RPMI7951 (cell line): ENCODE measurements around the gene TEX36. TPM values are rescaled to one million over a fixed set of nuclear protein-coding genes. Genes with fewer than 3 reads are reported as not detected.
A peak's percentile ranks its signal among the peaks of the same experiment; 100 is the strongest.
"Not testable (repeated sequence)": the region's sequence is repeated elsewhere in the genome, so short reads cannot be mapped to it uniquely, and the experiment has no call there.

Experiments
- DNase-seq: peaks from one replicate; pipeline ENCODE4 v3.0.0-alpha.2; 2012; ENCODE audit warnings: low read depth
- total RNA-seq: library from RNA; depleted of rRNA; stranded (reverse); fragments of >200 nt; shearing (Covaris generic); gene quantifications from 2 replicates; pipeline ENCODE4 v1.2.3, GENCODE V29; 2014; rRNA removed

TEX36 gene
- not detected in 2 replicates for total RNA-seq

DNA sequence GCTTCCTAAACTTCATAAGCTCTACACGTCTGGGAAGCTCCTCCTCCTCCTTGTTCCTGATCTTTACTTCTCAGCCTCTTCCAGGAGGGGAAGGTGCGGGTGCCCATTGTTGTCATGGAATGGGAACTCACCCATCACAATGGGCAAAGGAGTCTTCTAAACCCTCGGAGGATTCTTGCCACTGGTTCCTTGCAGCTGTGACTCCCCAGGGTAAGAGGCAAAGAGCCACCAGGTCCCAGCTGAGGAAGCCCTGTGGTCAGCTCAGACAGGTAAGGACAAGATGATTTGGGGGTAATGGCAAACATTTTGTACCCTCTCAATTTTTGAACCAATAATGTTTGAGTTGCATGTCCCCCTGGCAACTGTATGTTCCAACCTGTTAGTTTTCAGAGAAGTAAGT lies at the start of gene TEX36:
TSS of gene TEX36 (minus strand) at position 101 of the 400 bp plus-strand sequence. CDS start 174 bp downstream, outside the sequence.
- DNase-seq: no peak

DNA sequence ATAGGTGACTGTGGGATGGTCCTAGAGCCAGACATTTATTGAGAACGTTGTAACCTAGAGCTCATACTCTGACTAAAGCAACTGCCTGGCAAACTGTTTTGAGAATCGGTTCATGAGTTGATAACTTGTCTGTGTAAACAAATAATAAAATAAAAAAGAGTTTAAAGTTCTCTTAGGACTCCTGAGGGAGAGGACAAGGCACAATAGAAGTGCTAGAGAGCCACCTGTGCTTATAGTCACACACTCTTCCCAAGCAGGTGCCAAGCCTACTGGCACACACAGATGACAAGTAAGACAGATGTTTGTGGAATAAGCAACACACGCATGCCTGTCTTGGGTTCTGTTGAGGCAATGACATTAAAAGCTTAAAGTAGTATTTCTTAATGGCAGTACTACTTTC lies 44.5 kb upstream of the TEX36 start:
- no peak for DNase-seq

DNA sequence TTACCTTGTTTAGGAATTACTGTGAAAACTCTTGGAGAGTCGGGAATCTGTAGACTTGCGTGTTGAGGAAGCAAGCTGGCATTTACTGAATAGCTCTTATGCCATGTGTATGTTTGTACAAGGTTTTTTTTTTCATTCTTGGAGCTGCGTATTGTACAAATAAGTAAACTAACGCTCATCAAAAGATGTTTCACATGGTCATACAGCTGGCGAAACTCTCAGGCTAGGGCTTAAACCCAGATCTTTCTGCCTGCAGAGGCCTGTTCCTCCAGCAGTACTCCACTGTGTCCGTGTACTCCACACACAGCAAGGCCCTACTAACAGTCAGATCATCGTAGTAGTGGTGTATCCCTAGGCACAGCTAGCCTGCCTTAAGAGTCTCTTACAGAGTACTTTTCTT lies 44.0 kb upstream of the TEX36 start:
- no peak for DNase-seq

GRCh38 chr10:125722811-125723210 lies 39.8 kb upstream of the TEX36 start:
- no peak for DNase-seq

- no peak for DNase-seq
These were observed 38.1 kb upstream of the TEX36 start for GRCh38 chr10:125721035-125721434.

GRCh38 chr10:125720002-125720382 lies 37.0 kb upstream of the TEX36 start:
- no peak for DNase-seq

GRCh38 chr10:125719173-125720001 lies 36.4 kb upstream of the TEX36 start, which contains the start of gene EDRF1:
EDRF1 (plus strand) TSS chr10:125719709; CDS start chr10:125719808, 99 bp downstream.
- DNase-seq: peak; percentile 96

GRCh38 chr10:125714728-125715127 lies 31.8 kb upstream of the TEX36 start:
- not testable (repeated sequence) for DNase-seq

DNA sequence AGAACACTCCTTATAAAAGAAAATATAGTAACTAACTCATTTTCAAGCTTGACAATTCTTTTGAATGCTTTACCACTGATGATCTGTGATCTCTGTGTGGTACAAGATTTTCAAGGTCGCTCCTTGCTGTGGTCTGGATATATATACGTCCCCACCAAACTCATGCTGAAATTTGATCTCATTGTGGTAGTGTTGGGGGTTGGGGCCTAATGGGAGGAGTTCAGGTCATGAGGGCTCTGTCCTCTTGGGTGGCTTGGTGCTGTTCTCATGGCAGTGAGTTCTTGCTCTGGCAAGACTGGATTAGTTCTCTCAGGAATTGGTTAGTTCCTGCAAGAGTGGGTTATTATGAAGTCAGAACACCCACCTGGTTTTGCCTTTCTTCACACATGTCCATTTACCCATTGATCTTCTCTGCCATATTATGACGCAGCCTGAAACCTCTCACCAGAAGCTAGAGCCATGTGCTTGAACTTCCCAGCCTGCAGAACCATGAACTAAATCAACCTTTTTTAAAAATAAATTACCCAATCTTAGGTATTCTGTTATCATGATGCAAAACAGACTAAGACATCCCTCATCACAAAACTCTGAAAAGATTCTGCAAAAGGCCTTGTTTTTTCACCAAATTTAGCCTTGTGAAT lies 28.3 kb upstream of the TEX36 start:
- DNase-seq: no peak

DNA sequence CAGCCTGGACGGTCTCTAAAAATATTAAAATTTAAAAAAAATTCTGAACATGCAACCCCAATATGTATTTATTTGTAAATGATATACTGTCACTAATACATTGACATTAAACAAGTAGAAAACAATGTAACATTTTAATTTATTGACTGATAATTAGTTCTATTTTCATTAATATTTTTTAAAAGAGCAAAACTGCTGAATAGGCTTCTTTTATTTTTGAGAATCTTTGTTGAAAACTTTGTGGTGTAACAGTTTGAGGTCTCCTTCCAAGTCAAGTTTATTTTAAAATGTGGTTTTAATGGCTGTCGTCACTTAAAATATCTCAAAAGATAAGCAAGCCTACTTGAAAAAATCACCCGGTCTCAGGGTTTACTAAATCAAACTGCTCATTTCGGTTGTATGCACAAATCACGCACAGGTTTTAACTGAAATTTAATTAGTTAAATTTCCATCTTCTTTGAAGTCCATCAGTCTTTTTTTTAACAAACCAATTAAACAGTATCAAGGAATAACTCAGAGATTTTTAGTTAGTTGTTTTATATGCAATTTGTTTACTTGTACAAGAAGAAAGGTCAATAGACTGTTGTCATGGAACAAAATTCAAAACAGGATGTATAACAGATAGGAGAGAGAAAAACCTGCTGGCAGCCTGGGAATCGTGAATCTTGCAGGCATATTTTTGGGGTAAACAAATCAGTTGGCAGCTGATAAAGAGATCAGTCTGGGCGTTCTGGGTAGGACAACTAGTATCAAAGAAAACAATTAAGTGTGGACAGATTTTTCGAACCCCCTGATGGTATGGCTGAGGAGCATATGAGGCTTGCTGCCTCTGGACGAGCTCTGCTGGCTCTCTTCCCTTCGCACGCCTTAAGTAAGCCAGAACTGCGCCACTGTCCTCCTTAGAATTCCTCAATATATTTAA lies 26.9 kb upstream of the TEX36 start:
- no peak for DNase-seq

DNA sequence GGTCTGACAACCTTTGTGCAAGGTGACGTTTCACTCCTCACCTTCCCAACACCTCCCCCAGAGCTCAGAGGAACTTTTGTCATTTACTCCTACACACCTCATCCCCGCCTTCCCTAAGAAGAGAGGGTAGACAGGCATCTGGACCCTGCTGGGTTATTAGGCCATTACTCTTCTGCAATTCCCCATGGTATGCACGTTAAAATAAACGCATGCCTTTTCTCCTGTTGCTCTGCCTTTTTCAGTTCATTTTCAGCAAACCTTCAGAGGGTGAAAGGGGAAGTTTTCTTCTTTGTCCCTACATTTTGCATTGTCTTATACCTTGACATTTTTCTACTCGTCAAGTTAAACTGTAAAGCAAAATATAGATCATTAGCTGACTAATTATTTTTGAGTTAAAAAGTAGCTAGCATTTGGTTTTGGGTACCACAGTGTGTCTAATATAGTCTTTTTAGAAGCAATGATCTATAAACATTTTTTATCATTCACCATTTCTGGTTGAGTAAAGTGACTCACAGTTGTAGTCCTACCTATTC lies 26.1 kb upstream of the TEX36 start:
- DNase-seq: no peak

GRCh38 chr10:125707541-125708468 lies 24.8 kb upstream of the TEX36 start:
- DNase-seq: peak; percentile 23

DNA sequence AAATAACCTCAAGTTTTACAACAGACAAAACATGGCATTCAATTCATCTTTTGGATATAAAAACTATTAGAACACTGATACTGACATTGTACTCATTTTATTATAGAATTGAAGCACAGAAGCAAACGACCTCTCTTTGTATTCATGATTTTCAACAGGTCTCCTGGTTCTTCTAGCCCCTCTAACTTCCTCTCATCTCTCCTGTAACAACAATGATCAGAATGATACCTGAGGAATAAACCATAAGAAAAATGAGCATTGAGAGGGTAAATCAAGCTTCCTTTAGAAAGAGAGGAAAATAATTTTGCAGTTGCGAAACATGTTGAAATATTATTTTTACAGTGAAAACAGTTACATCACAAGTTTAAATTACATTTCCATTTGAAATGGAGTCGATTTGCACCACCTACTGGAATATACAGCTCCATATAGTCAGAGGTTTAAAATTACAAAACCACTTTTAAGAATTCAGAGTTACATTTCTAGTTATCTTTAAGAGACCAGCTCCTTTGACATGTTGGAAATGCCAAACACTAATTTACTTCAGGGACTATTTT lies 17.5 kb upstream of the TEX36 start:
- no peak for DNase-seq

DNA sequence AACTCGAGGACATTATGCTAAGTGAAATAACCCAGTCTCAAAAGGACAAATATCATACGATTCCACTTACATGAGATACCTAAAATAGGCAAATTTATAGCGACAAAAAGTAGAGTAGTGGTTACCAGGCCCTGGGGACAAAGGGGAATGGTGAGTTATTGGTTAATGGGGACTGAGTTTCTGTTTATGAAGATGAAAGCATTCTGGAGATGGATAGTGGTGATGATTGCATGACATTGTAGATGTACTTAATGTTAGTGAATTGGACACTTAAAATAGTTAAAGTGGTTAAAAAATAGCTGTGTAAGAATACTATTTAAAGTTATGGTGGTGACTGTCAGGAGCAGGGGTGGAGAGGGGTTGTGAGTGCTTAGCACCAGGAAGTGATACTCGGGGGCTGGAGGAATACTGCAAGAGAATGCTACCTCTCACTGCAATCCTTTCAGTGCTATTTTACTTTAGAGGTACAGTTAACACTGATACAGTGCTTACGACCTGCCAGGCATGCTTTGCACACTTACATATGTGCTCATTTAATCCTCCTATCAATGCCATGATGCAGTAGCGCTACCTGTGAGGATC lies 16.7 kb upstream of the TEX36 start:
- no peak for DNase-seq

DNA sequence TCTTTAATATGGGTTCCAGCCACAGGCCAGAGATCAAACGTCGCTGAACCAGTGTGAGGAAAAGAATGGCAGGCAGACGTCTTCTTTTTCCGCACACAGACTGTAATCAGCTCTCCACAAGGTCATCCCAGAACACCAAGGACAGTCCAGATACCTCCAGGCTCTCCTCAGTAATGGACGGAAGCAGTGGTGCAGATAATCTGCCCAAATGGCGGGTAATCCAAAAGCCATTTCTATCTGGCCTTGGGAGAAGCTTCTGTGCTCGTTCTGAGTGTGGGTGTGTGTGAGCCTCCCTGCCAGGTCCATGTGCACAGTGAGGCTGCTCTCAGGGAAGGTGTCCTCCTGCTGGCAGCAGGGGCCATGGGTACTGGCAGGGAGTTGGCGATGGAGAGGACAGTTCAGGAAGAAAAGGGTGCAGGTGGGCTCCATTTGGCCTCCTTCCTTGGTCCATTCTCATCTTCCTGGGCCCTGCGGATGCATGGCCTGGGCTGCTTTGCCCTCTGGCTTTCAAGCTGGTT lies 15.6 kb upstream of the TEX36 start:
- DNase-seq: no peak

GRCh38 chr10:125696884-125697283 lies 13.9 kb upstream of the TEX36 start:
- not testable (repeated sequence) for DNase-seq

DNA sequence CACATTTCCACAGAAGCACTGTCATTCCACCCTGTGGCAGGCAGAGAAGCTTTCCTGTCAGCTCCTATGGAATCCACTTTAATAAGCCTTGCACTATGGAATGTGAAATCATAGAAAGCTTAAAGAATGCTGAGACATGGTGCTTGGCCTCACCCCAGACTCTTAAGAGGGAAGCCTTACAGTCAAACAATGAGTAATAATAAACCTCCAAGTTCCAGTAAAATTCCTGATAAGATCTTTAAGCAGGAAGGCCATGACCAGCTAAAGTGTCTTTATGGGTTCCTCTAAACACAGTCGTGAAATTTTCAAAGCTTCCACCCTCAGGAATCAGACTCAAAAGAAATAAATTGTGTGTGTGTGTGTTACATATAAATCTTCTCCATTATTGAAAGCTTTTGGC lies 11.9 kb upstream of the TEX36 start:
- peak; percentile 23 for DNase-seq

DNA sequence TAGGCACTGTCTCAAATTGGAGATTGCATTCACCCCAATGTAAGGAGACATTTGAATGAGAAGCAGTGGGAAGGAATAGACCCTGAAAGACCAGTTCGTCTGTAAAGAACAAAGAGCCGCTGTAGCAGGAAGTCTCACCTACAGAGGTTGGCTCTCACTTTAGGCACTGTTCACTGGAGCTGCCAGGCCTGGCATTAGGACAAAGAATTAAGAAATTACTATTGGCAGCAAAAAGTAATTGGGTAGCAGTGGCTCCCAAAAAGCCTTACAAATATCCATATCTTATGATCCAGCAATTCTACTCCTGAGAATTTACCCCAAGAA lies 10.5 kb upstream of the TEX36 start:
- DNase-seq: no peak

DNA sequence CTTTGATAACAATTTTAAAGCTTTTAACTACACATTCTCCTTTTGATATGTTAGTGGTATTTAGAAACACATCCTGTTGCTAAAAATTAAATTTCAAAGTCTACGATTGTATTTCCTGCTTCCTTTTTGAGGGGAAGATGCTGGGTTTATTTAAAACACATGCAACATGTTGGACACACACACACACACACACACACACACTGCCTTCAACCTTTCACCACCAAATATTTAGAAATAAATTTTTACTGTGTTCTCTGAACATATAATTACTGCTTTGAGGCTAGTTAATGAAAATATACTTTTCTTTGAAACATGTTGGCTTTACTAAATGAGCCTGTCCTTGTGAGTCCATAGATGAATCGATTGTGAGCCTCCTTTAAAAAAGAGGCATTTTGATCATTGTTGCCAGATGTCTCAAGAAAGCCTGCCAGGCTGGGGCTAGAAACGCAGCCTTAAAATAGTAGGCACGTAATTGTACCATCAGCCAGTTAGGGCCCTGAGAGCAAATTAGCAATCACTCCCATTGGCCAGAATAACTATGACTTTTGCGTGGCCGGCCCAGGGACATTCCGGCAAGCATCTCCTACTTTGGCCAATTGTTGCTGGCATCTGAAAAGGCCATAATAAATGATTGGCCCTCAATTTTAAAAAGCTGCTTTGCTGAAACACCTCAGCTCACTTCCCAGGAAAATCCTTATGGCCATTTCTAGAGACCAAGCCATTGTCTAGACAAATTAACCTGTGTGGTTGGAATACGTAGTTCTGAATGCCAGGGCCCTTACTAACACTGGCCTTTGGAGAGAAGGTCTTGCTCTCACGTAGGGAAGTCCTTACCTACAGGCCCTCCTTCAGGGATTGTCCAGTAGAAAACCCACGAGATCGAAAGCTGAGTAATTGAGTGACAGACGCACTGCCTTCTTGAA lies 9.9 kb upstream of the TEX36 start:
- peak; percentile 6 for DNase-seq
